Peyer's patch (tissue), 4 donors: Measurements from ENCODE around the gene LEMD1.

Experiments
- CTCF ChIP-seq, 6 experiments: fragments of 450-650 bp in 4 of 6; fragments of 200-600 bp in 2 of 6; sonication (generic) in 1 of 6; IDR thresholded peaks; one replicate each; pipeline ENCODE4 v1.5.1; 2017 to 2019; ENCODE audit warnings: antibody characterized with exemption in 6 of 6, mild to moderate bottlenecking in 3 of 6, moderate library complexity in 1 of 6
- POLR2A ChIP-seq, 2 donors: fragments of 450-650 bp; IDR thresholded peaks; one replicate each; pipeline ENCODE4 v1.5.1; 2017; ENCODE audit warnings: antibody characterized with exemption in 2 of 2, mild to moderate bottlenecking in 2 of 2, moderate library complexity in 2 of 2

- TF ChIP-seq CTCF (IDR thresholded peaks at IDR 0.05) (no peak), POLR2A (IDR thresholded peaks at IDR 0.05) (no peak)
Measured at GRCh38 chr1:205395616-205396015, 26.2 kb downstream of the LEMD1 start.
